A204.1 (cell line): ENCODE results near the gene CENPC.

Source experiments
- FAIRE-seq: peaks from 2 replicates; lab custom pipeline; 2012; peaks lifted over from hg19 to GRCh38; lab: Jason Lieb, UNC

CENPC gene, protein sequence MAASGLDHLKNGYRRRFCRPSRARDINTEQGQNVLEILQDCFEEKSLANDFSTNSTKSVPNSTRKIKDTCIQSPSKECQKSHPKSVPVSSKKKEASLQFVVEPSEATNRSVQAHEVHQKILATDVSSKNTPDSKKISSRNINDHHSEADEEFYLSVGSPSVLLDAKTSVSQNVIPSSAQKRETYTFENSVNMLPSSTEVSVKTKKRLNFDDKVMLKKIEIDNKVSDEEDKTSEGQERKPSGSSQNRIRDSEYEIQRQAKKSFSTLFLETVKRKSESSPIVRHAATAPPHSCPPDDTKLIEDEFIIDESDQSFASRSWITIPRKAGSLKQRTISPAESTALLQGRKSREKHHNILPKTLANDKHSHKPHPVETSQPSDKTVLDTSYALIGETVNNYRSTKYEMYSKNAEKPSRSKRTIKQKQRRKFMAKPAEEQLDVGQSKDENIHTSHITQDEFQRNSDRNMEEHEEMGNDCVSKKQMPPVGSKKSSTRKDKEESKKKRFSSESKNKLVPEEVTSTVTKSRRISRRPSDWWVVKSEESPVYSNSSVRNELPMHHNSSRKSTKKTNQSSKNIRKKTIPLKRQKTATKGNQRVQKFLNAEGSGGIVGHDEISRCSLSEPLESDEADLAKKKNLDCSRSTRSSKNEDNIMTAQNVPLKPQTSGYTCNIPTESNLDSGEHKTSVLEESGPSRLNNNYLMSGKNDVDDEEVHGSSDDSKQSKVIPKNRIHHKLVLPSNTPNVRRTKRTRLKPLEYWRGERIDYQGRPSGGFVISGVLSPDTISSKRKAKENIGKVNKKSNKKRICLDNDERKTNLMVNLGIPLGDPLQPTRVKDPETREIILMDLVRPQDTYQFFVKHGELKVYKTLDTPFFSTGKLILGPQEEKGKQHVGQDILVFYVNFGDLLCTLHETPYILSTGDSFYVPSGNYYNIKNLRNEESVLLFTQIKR

DNA sequence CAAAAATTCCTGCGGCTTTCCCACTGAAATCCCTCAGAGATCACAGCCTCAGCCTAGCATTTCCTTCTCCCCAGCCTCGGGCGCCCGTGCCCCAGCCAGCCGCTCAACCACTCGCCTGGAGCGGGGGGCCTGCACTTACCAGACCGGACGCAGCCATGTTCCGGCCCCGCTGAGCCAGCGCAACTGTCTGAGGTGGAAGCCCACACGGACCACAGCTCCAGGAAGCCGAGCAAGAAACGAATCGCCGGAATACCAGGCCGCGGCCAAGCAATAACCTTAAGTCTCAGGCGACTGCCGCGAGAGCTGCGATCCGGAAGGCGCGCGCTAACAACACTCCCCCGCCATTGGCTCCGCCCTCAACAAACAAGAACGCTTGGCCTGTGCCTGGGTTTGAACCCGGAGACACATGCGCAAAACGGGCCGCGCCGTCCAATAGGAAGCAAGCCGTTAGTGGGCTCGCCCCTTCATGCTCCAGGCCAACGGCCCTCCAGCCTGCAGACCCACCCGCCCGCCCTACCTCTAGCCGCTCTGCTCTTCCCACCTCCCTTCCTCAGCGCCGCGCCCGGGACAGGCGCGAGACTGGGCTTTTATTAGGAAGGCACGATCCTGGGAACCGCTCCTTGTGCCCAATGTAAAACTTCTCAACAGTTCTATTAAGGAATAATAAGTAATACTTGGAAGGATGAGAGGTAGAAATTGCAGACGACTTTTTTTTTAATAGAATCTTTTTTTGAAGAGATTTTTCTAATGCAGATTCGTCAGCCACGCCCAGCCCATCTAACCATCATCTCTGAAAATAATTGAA lies at the start of gene CENPC:
TSS of gene CENPC (minus strand) at position 305 of the 805 bp plus-strand sequence. CDS start at position 157, 148 bp downstream.
- FAIRE-seq, result peak; percentile 93

- FAIRE-seq, result no peak
These were observed 48.5 kb upstream of the CENPC start for GRCh38 chr4:67593741-67594175.

DNA sequence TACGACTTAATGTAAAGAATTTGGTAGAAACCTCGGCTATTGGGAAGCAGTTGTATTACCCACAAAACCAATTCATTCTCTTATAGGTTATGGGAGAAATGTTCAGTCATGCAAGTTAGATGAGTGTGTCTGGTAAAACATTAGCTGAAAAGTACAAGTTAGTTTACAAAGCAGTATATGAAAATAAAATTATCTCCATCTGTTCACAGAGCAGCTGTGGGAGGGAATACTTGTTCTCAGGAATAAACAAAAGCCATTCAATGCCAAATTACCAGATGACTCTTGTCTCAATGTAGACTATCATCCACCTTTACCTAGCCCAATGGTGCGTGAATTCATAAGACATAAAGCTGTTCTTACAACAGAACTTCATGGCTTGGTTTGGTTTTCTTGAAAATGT lies 41.9 kb upstream of the CENPC start:
- FAIRE-seq, result no peak

DNA sequence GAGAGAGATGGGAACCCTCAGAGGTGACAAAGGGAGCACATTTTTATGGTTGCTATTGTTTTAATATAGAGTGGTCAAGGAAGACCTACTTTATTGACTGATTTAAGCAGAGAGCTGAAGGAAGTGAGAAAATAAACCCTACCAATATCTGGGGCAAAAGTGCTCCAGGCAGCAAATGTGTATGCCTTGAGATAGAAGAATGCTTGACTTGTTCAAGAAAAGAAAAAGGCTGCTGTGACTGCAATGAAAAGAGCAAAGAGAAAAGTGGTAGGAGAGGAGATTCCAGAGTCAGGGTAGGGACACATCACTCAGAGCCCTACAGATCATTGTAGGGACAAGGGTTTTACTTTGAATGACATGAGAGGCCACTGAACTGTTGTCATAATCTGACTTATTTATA lies 39.2 kb upstream of the CENPC start:
- no peak for FAIRE-seq

- no peak for FAIRE-seq
These were observed 36.6 kb upstream of the CENPC start for GRCh38 chr4:67581913-67582312.

DNA sequence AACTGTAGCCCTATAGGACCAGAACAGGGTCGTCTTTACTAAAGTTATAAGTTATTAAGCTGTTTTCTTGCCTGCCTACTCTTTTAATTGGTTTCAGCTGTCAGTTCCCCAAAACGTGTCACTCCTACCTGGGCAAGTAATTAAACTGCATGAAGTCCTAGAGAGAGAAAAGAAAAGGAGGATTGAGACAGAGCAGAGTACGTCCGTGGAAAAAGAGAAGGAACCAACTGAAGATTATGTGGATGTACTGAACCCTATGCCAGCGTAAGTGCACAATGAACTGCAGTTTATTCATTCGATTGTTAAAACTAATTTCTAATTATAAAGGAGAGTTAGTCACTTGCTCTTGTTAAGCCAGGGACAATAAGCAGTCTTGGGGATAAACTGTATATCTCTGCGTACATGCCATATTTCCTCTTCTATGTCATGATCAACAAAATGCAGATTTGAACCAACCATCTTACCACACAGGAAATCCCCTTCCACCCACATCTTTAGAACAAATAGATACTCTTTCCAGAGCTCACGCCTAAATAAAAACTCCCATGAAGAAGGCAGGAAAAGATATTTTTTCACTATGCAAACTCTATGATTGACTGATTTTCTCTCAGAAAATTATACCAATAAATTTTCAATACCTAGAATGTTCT lies 36.0 kb upstream of the CENPC start:
- FAIRE-seq, result no peak

DNA sequence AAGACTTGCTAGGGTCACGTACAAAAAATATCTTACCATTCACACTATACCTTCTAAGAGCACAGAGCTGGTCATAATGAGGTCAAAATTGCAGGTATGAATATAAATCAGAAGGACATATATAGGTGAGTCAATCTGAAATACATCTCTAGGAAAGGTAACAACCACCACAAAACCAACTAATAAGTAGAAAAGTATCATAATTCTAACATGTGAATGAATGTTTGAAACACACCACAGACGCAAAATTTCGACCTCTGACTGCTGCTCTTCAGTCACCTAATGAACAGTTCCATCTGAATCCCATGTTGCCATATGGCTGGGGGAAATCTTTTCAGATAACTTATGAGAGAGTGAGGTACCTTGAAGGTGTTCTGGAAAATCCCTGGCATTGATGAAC lies 35.3 kb upstream of the CENPC start:
- no peak for FAIRE-seq

- no peak for FAIRE-seq
These were observed 31.2 kb upstream of the CENPC start for GRCh38 chr4:67576538-67576937.

DNA sequence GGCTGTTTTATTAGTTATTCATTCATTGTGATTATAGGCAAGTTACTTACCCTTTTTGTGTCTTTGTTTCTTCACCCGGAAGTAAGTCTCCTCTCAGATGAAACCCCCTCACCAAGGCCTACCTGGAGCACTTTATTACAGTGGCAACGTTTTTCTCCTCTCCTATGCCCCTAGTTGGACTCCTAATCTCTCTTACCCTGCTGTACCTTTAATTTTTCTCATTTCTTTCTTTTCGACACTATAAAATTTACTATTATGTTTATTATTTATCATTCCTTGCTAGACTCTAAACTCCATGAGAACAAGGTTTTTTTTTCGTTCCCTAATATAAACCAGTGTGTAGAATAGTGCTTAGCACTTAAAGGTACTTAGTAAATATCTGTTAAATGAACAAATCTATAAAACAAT lies 30.8 kb upstream of the CENPC start:
- no peak for FAIRE-seq

DNA sequence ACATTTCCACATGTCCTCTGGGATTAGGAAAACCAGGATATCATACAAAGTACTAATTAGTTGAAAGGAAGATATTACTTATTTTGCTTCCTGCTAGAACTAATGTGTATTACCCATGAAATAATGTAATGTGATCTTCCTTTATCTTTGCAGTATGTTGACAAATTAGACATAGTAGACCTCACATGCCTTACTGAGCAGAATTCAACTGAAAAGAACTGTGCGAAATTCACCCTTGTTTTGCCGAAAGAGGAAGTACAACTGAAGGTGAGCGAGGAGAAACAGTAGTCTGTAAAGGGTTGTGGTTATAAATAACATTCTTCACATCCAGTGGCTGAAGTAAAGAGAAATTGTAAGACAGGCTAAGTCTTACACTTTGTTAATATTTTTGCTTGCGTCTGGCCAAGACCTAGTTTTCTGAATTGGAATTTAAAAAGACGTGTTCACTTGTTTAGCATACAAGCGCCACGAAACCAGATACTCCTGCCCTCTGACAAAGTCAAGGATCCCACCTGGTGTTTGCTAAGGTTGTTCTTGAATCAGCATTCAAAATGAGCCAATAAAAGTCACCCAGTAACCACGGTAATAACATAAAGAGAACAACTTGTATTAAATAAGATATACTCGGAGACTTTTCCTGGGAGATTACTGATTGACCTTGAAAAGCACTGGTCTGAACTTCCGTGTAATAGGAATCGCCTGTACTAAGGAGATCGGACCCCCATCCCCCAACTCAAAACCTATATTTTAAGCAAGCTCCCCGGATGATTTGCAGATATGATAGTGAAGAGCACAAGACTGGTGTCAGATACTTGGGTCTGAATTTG lies 30.1 kb upstream of the CENPC start:
- no peak for FAIRE-seq

- FAIRE-seq, result no peak
These were observed 27.9 kb upstream of the CENPC start for GRCh38 chr4:67573193-67573592.

- no peak for FAIRE-seq
These were observed 26.7 kb upstream of the CENPC start for GRCh38 chr4:67571975-67572374.

- FAIRE-seq, result no peak
These were observed 25.2 kb upstream of the CENPC start for GRCh38 chr4:67570537-67570936.

DNA sequence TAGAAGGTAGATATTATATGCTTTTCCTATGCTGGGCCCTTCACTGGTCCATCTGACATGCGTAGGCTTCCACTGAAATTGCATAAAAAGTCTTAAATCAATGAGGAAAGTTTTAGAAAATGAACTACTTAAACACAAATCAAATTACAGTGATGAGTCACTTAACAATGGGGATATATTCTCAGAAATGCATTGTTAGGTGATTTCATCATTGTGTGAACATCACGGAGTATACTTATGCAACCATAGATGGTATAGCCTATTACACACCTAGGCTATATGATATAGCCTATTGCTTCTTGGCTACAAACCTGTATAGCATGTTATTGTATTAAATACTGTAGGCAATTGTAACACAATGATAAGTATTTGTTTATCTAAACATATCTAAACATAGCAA lies 23.5 kb upstream of the CENPC start:
- no peak for FAIRE-seq

DNA sequence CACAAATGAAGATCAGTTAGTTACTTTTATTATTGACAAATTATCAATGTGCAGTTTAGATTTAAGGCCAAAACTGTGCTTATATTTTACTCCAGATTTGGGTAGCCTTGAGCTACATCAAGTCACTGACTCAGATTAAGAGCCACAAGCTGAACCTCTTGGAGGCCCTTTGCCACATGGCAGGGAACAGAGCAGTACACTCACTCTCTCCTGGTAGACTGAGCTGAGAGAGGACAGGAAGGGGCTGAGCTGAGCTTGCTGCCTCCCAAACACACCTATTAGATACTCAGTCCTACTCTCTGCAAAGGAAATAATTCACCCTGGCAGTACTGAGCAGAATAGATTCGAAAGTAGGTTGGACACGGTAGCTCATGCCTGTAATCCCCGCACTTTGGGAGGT lies 21.0 kb upstream of the CENPC start:
- no peak for FAIRE-seq

DNA sequence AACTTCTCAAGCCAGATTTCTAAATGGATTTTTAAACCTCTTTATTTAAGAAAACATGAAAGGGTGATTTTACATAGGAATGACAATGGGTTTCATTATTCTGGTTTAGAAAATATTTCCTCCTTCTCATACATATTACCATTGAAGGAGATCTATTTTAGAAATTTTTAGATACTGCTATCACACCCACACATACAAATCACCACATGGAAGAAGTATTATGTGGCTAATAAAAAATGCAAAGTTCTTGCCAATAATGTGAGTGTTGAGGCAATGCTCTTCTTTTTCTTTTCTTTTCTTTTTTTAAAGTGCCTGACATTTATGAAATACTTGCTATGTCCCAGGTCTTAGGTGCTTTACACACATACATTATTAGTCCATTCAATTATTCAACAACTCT lies 20.0 kb upstream of the CENPC start:
- FAIRE-seq, result no peak

DNA sequence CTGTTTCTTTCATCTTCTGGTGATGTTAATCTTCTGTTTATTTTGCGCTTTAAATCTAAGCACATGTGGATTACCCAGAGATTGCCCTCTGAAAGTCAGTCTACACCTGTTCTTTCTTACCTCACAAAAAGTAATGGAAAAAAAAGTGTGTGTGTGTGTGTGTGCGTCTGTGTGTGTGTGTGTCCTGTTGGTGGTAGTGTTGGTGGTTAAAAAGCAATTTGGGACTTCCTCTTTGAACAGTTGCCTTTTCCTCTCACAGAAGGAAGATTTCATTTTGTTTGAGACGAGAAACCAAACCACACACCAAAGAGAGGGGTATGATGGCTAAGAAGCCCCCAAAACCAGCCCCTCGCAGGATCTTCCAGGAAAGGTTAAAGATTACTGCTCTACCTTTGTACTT lies 13.2 kb upstream of the CENPC start, which contains the start of gene STAP1:
TSS of gene STAP1 (plus strand) at position 235 of the 400 bp plus-strand sequence. CDS start at position 318, 83 bp downstream.
- FAIRE-seq, result no peak

DNA sequence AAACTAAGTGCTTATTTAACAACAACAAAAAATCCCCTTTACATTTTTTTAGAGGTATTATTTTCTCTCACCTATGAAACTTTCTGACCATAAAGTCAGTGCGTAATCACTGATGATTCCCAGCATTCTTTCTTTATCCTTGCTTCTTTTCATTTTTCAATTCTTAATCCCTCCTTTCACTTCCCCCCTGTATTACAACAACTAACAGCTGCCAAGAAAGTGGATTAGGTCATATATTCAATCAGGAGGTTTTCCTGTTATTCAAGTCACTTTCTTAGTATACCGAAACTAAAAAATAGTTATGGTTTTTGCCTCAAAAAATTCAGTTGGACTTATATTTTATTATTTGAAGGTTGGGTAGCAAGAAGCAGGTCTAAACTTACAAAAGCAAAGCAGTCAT lies 11.1 kb upstream of the CENPC start:
- no peak for FAIRE-seq

DNA sequence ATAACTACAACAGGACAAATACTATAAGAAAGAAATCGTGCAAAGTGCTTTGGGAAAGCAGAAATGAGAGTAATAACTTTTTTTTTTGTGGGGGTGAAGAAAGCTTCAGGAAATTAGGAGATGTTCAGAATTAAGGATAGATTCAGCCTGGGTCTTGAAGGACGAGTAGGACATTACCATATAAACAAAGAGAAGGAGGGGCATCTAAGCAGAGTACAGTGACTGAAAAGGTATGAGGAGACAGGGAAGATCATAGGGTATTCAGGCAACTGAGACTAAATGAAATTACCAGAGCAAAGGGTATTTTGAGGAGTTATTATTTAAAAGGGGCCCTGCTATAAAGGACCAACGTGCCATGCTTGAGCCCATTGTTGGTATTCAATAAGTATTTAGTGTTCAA lies 10.1 kb upstream of the CENPC start:
- FAIRE-seq, result no peak

DNA sequence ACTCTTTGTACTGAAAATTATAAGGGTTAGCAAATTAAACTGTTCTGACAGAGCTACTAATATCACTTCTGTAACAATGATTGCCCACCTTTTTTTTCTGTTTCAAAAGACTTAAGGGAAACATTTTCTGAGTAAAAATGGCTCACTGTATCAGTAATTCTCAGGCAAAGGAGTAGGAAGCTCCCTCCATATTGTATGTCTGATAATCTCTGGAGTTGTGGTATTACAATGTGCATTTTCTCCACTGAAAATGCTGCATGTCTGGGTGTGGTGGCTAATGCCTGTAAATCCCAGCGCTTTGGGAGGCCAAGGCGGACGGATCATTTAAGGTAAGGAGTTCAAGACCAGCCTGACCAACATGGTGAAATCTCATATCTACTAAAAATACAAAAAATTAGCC lies 8.8 kb upstream of the CENPC start:
- no peak for FAIRE-seq
